A673 (cell line): ENCODE results near the gene PDCD6IP. TPM values are rescaled to one million over a fixed set of nuclear protein-coding genes. Genes with fewer than 3 reads are reported as not detected.
A peak's percentile ranks its signal among the peaks of the same experiment; 100 is the strongest.

Experiments
- BruUV-seq: library from RNA; stranded (reverse); fragments of 400-500 nt; replicated peaks from 2 replicates; lab custom pipeline; 2021; lab: Mats Ljungman, UMichigan
- CTCF ChIA-PET: fragments of 300-600 bp; sonication (Branson Sonifier 250); formaldehyde crosslinking; loops from one replicate; lab custom pipeline; 2022; ENCODE audit warnings: antibody characterized with exemption; lab: Charles Lee
- POLR2A ChIA-PET: fragments of 300-600 bp; sonication (Branson Sonifier 250); formaldehyde crosslinking; loops from one replicate; lab custom pipeline; 2022; ENCODE audit warnings: antibody characterized with exemption; ENCODE audit not compliant: low non-redundant PET; lab: Charles Lee
- DNase-seq: peaks from one replicate; pipeline ENCODE4 v3.0.0-alpha.2; 2015; ENCODE audit warnings: low spot score
- H3K27ac ChIP-seq: fragments of 200-600 bp; sonication (generic); 2 replicates; pipeline ENCODE4 v1.5.1; 2016; ENCODE audit warnings: mixed run types, low read depth, mild to moderate bottlenecking, mixed read lengths, antibody characterized with exemption, low read length; ENCODE audit not compliant: poor library complexity, severe bottlenecking
- H3K27me3 ChIP-seq: fragments of 200-600 bp; sonication (generic); replicated peaks from 2 replicates; pipeline ENCODE4 v1.6.1; 2017; ENCODE audit warnings: mixed run types, low read depth, mild to moderate bottlenecking, mixed read lengths, antibody characterized with exemption, low read length; ENCODE audit not compliant: insufficient read depth, poor library complexity
- H3K36me3 ChIP-seq: fragments of 200-600 bp; sonication (generic); 2 replicates; pipeline ENCODE4 v1.6.1; 2016; ENCODE audit warnings: mixed run types, mild to moderate bottlenecking, mixed read lengths, antibody characterized with exemption, low read length; ENCODE audit not compliant: insufficient read depth, poor library complexity, severe bottlenecking
- H3K4me1 ChIP-seq: fragments of 200-600 bp; sonication (generic); 2 replicates; pipeline ENCODE4 v1.6.1; 2017; ENCODE audit warnings: mixed run types, mild to moderate bottlenecking, mixed read lengths, antibody characterized with exemption, low read length; ENCODE audit not compliant: insufficient read depth, poor library complexity, severe bottlenecking
- H3K4me3 ChIP-seq: fragments of 200-600 bp; sonication (generic); 2 replicates; pipeline ENCODE4 v1.5.1; 2016; ENCODE audit warnings: low read depth, mixed run types, mild to moderate bottlenecking, mixed read lengths, low read length; ENCODE audit not compliant: poor library complexity, severe bottlenecking
- H3K9me3 ChIP-seq: fragments of 200-600 bp; sonication (generic); 2 replicates; pipeline ENCODE4 v1.6.1; 2016; ENCODE audit warnings: mixed run types, low read depth, mild to moderate bottlenecking, mixed read lengths, antibody characterized with exemption, low read length; ENCODE audit not compliant: poor library complexity, severe bottlenecking
- CTCF ChIP-seq: fragments of 300-800, 200-600 bp; sonication (generic); conservative IDR thresholded peaks from 2 replicates; pipeline ENCODE4 v1.5.1; 2017; ENCODE audit warnings: low read depth, mild to moderate bottlenecking, antibody characterized with exemption, low read length, moderate library complexity, mixed read lengths
- EZH2 ChIP-seq: fragments of 200-600 bp; sonication (generic); IDR thresholded peaks from 2 replicates; pipeline ENCODE4 v1.6.1; 2017; ENCODE audit warnings: borderline replicate concordance, low read depth, mild to moderate bottlenecking, mixed read lengths, antibody characterized with exemption, low read length; ENCODE audit not compliant: poor library complexity, severe bottlenecking
- intact Hi-C: fragments of 100-400 bp; cut with micrococcal nuclease; formaldehyde crosslinking; loops from one replicate; pipeline ENCODE4 v1.10.0; 2022; ENCODE audit not compliant: unreplicated experiment
- total RNA-seq: library from RNA; stranded (reverse); gene quantifications from 2 replicates; pipeline ENCODE4 v1.2.3, GENCODE V29; 2021

PDCD6IP gene
- total RNA-seq, 1 experiment from 2014 or later = 230 TPM

DNA sequence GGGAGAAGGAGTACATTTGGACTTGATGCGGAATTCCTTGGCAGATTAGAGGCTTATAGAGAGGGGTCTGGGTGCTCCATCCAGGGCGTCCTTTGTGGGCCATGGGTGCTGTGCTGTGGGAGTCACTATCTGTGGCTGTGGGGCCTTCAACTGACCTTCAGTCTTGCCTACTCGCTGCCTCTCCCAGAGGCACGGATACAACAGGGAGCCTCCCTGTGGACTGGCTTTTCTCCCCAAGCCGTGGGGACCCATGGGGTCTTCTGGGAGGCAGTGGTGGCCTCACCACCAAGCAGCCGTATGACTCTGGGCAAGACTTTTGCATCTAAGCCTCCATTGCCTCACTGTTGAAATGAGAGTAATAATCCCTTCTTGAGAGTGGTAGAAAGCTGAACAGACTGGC, 83.9 kb downstream of the PDCD6IP start:
- no peak overlapping the region for H3K4me3 ChIP-seq
- BruUV-seq = no TSS peak
- no peaks in the 10 kb centered on the region for H3K27me3 ChIP-seq
- TF ChIP-seq EZH2 (no peak), CTCF (no peak)
- H3K27ac ChIP-seq = peak overlapping the region; percentile 81
- DNase-seq = no peak
- intact Hi-C loops = loop anchor here (2.0 kb wide), 1 partner anchor 999 kb away; no protein-coding TSS in a partner anchor
- peaks cover 29% of the 10 kb centered on the region for H3K4me1 ChIP-seq
- no peaks in the 10 kb centered on the region for H3K36me3 ChIP-seq
- POLR2A ChIA-PET = no interaction called here
- CTCF ChIA-PET = interaction anchor here (1.0 to 1.7 kb wide), 2 partner anchors 10 to 133 kb away, joined by 3 to 4 read pairs; no protein-coding TSS in a partner anchor
- H3K9me3 ChIP-seq = no peaks in the 10 kb centered on the region

- ChIA-PET CTCF (interaction anchor here (0.6 to 1.7 kb wide), 10 partner anchors 9 to 800 kb away, joined by 3 to 18 read pairs (median 4); no protein-coding TSS in a partner anchor), POLR2A (interaction anchor here (0.8 kb wide), 1 partner anchor 393 kb away, joined by 4 read pairs; no protein-coding TSS in a partner anchor)
- peak overlapping the region; percentile 15 for H3K4me3 ChIP-seq
- H3K36me3 ChIP-seq = no peaks in the 10 kb centered on the region
- H3K9me3 ChIP-seq = no peaks in the 10 kb centered on the region
- H3K27ac ChIP-seq = peak overlapping the region; percentile 81
- no peaks in the 10 kb centered on the region for H3K27me3 ChIP-seq
- H3K4me1 ChIP-seq = peaks cover 29% of the 10 kb centered on the region
- BruUV-seq = no TSS peak
- peak; percentile 85 for DNase-seq
- TF ChIP-seq EZH2 (no peak), CTCF (peak; percentile 87)
- intact Hi-C loops = loop anchor here (1.0 to 2.0 kb wide), 2 partner anchors 393 to 997 kb away; no protein-coding TSS in a partner anchor
Measured at GRCh38 chr3:33883538-33883950, 85.1 kb downstream of the PDCD6IP start.

DNA sequence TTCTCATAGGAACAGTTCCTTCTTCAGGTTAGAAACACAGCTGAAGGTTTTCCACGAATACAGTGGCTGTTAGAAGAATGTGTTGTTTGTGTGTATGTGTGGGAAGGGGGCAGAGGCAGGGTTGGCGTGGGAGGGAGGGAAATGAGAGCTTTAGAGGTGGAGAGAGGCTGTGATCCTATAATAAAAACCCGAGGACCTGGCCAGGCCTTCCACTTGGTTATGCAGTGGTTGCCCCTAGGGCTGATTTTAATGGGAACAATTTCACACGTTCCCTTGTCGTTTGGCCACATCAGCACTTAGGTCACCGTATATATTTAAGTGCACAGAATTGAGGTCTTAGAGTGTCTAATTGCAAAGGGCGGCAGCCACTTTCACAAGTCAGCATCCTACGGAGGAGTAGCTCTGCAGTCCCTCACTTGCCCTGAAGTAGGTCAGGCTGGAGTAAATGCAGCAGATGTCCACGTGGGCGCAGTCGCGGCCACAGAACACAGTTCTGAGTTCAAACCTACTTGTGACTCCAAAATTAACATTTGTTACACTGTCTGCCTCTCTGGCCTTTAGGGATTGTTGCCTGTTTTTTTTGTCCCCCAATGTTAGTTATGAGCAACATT, 85.6 kb downstream of the PDCD6IP start:
- ChIA-PET POLR2A (interaction anchor here (0.8 kb wide), 1 partner anchor 392 kb away, joined by 4 read pairs; no protein-coding TSS in a partner anchor), CTCF (interaction anchor here (0.6 to 1.7 kb wide), 7 partner anchors 32 to 800 kb away, joined by 3 to 18 read pairs (median 4); no protein-coding TSS in a partner anchor)
- Histone ChIP-seq H3K9me3 (no peaks in the 10 kb centered on the region), H3K36me3 (no peaks in the 10 kb centered on the region), H3K4me3 (peak overlapping the region; percentile 15), H3K27ac (peak overlapping the region; percentile 81), H3K27me3 (no peaks in the 10 kb centered on the region), H3K4me1 (peaks cover 29% of the 10 kb centered on the region)
- TSS peak; percentile 90 for BruUV-seq
- TF ChIP-seq EZH2 = no peak
- 0 out of 2 replicates have a peak, but pooled peaks have one; percentile 21 for TF ChIP-seq CTCF
- DNase-seq = peak; percentile 52
- intact Hi-C loops = loop anchor here (1.0 to 2.0 kb wide), 3 partner anchors 392 to 997 kb away; no protein-coding TSS in a partner anchor
